Heart left ventricle (tissue), 16 donors: ENCODE data around the gene SLC12A5. TPM values are rescaled to one million over a fixed set of nuclear protein-coding genes. Genes with fewer than 3 reads are reported as not detected.

Experiments used
- ATAC-seq, 4 donors: fragments of 200-7000 bp; cut with Tn5 transposase; one replicate each; pipeline ENCODE4 v1.9.1; 2020 to 2022; ENCODE audit warnings: moderate library complexity in 4 of 4, mild to moderate bottlenecking in 3 of 4, moderate number of reproducible peaks in 1 of 4
- DNase-seq, 5 donors: peaks; one replicate each; pipeline ENCODE4 v3.0.0-alpha.2; 2020
- H3K27ac ChIP-seq, 12 donors: fragments of 200-600 bp; sonication (generic) in 4 of 12; one replicate each; pipeline versions ENCODE4 v1.5.0 to v1.8.0; 2016 to 2022; ENCODE audit warnings: mild to moderate bottlenecking in 2 of 12
- H3K27me3 ChIP-seq, 9 donors: fragments of 200-600 bp; sonication (generic) in 2 of 9; one replicate each; pipeline versions ENCODE4 v1.5.1 to v1.8.0; 2016 to 2022; ENCODE audit warnings: mild to moderate bottlenecking in 3 of 9
- H3K36me3 ChIP-seq, 9 donors: fragments of 200-600 bp; sonication (generic) in 2 of 9; one replicate each; pipeline versions ENCODE4 v1.5.0 to v1.8.0; 2018 to 2022; ENCODE audit warnings: mild to moderate bottlenecking in 2 of 9
- H3K4me1 ChIP-seq, 12 donors: fragments of 200-600 bp; sonication (generic) in 4 of 12; one replicate each; pipeline versions ENCODE4 v1.5.0 to v1.8.0; 2016 to 2022; ENCODE audit warnings: mild to moderate bottlenecking in 3 of 12
- H3K4me3 ChIP-seq, 12 donors: fragments of 200-600 bp; sonication (generic) in 4 of 12; one replicate each; pipeline versions ENCODE4 v1.5.0 to v1.8.0; 2017 to 2022; ENCODE audit warnings: mild to moderate bottlenecking in 9 of 12, moderate library complexity in 4 of 12
- H3K9me3 ChIP-seq, 12 donors: fragments of 200-600 bp; sonication (generic) in 4 of 12; one replicate each; pipeline versions ENCODE4 v1.5.0 to v1.8.0; 2016 to 2022; ENCODE audit warnings: mild to moderate bottlenecking in 1 of 12
- CTCF ChIP-seq, 12 donors: fragments of 200-600 bp; sonication (generic) in 4 of 12; IDR thresholded peaks; one replicate each; pipeline versions ENCODE4 v1.5.0 to v1.8.0; 2018 to 2022; ENCODE audit warnings: antibody characterized with exemption in 12 of 12, mild to moderate bottlenecking in 5 of 12
- POLR2A ChIP-seq, 2 donors: fragments of 450-650 bp; IDR thresholded peaks; one replicate each; pipeline ENCODE4 v1.6.1; 2017; ENCODE audit warnings: antibody characterized with exemption in 2 of 2, mild to moderate bottlenecking in 2 of 2, moderate library complexity in 2 of 2
- WGBS, 4 donors: extraction: QIAGEN DNeasy Blood & Tissue Kit in 2 of 4; methylation state at CpG; one replicate each; pipeline versions ENCODE4 v1.1.5 to v1.1.7; 2013 to 2018; 5-methylcytosine and 5-hydroxymethylcytosine counted together
- intact Hi-C, 10 donors: fragments of 100-400 bp; cut with DNase I; formaldehyde crosslinking; loops; one replicate each; pipeline versions ENCODE4 v1.11.1 to v1.14.2; 2022
- polyA plus RNA-seq, 2 donors: library from polyadenylated mRNA; stranded (reverse); fragments of 200-250 nt; gene quantifications; one replicate each; pipeline ENCODE4 v1.2.3, GENCODE V29; 2013
- total RNA-seq, 9 donors: library from RNA; depleted of rRNA in 2 of 9; stranded (reverse); fragments of >200 nt in 2 of 9; fragmentation: NEBNext Ultra II Directional in 3 of 9; extraction: Animal tissue kit (Norgen Biotek cat#: 25700) in 3 of 9; gene quantifications; one replicate each; pipeline versions ENCODE4 v1.1.0 to v1.2.4, GENCODE V29; 2016 to 2023
- donor health status: ischemic (EF 13 %, LVEDD 7.1; RV severe dilation, severe dysfunction).
- donor health status: healthy with polysubstance abuse.
- donor health status: DM: no; HTN: yes; CAD: no.
- donor health status: DM: no; HTN: no; CAD: no.
- donor health status: ischemic (EF 25% LVEDD 6.9; RV normal size, moderate dysfunction).
- donor health status: ischemic (EF 25% LVEDD 5.7; RV mildly dilated, moderate dysfunction).
- donor health status: healthy.
- donor health status: DM: yes; HTN: yes; CAD: no.
- donor health status: ischemic (EF 35%, LVEDD 5.7; RV mildly dilated, moderate dysfunction).
- donor health status: nonischemic (EF 11% LVEDD 7.7; RV severe dilation, severe dysfunction).
- donor health status: DM: yes; HTN: yes; CAD: no.
- donor health status: PGD.
- donor health status: ischemic (EF 29% LVEDD 5.4; RV normal size, mild dysfunction).
- donor health status: nonischemic (EF 23%, LVEDD 6.1; RV moderate dilation, normal function).

The SLC12A5 gene
- total and polyA plus RNA-seq, 11 donors: 0.73 to 1.7 (median 1.2) TPM; not detected in 8

- peaks cover 6 to 89% (median 82%) of the 10 kb centered on the region in 12 donors for H3K4me1 ChIP-seq
- intact Hi-C loops: loop anchor here in 5 of 10 donors (5.0 to 10.0 kb wide), 3 partner anchors 60 to 110 kb away; partner anchors contain the start of genes SLC12A5 (in 2 of the 5) and ZNF335 (in 1 of the 5)
- no peak for ATAC-seq
- no peak for DNase-seq
- H3K36me3 ChIP-seq: peaks cover 0 to 8% (median 0%) of the 10 kb centered on the region in 9 donors
- TF ChIP-seq POLR2A (IDR thresholded peaks at IDR 0.05) (no peak), CTCF (IDR thresholded peaks at IDR 0.05) (no peak)
- WGBS, 4 donors: 75 to 81% (median 78%) methylated on average over 3 of the region's 3 CpGs
- no peak overlapping the region for H3K4me3 ChIP-seq
- peak overlapping the region in 1 of 12 donors; percentile 19 for H3K27ac ChIP-seq
- H3K9me3 ChIP-seq: no peaks in the 10 kb centered on the region
- no peaks in the 10 kb centered on the region for H3K27me3 ChIP-seq
Measured at GRCh38 chr20:46084805-46085178, 55.8 kb downstream of the SLC12A5 start.

GRCh38 chr20:46085179-46085851 is 56.3 kb downstream of the SLC12A5 start:
- Histone ChIP-seq H3K36me3 (peaks cover 0 to 8% (median 0%) of the 10 kb centered on the region in 9 donors), H3K4me1 (peaks cover 6 to 88% (median 83%) of the 10 kb centered on the region in 12 donors), H3K9me3 (no peaks in the 10 kb centered on the region), H3K4me3 (no peak overlapping the region), H3K27me3 (no peaks in the 10 kb centered on the region), H3K27ac (peak overlapping the region in 1 of 12 donors; percentile 19)
- TF ChIP-seq CTCF (IDR thresholded peaks at IDR 0.05): no peak
- no peak for TF ChIP-seq POLR2A (IDR thresholded peaks at IDR 0.05)
- ATAC-seq (no peak), DNase-seq (no peak)
- intact Hi-C loops: loop anchor here in 5 of 10 donors (5.0 to 10.0 kb wide), 3 partner anchors 61 to 111 kb away; partner anchors contain the start of genes SLC12A5 (in 2 of the 5) and ZNF335 (in 1 of the 5)
- 49 to 54% (median 52%) methylated on average over 4 of the region's 4 CpGs for WGBS, 4 donors

- Histone ChIP-seq H3K4me3 (peak overlapping the region in 3 of 12 donors; percentile 7 to 96 (median 72)), H3K9me3 (no peaks in the 10 kb centered on the region), H3K4me1 (peaks cover 6 to 75% (median 71%) of the 10 kb centered on the region in 12 donors), H3K27ac (no peak overlapping the region), H3K27me3 (no peaks in the 10 kb centered on the region), H3K36me3 (peaks cover 0 to 8% (median 0%) of the 10 kb centered on the region in 9 donors)
- intact Hi-C loops: loop anchor here in 5 of 10 donors (5.0 to 10.0 kb wide), 3 partner anchors 62 to 112 kb away; partner anchors contain the start of genes SLC12A5 (in 2 of the 5) and ZNF335 (in 1 of the 5)
- ATAC-seq (no peak), DNase-seq (no peak)
- TF ChIP-seq CTCF (IDR thresholded peaks at IDR 0.05) (peak in 7 of 12 donors; percentile 16 to 55 (median 35)), POLR2A (IDR thresholded peaks at IDR 0.05) (no peak)
- 64 to 72% (median 65%) methylated on average over 8 of the region's 8 CpGs for WGBS, 4 donors
Measured at GRCh38 chr20:46087161-46087560, 58.1 kb downstream of the SLC12A5 start.
